ENCODE results near the gene CENPX. TPM values are rescaled to one million over a fixed set of nuclear protein-coding genes. Genes with fewer than 3 reads are reported as not detected.

The CENPX gene
- total RNA-seq, 1 experiment from 2014 or later = 77.9 TPM

GRCh38 chr17:82029990-82030469, 7.4 kb upstream of the CENPX start:
- H3K4me1 Mint-ChIP-seq = peaks cover 2 to 16% of the 10 kb centered on the region in 2 experiments; a peak in 3 of 4 replicates
- H3K27ac ChIP-seq (ENCODE audit: insufficient read length, low read depth, low read length) = no peak overlapping the region
- H3K9me3 ChIP-seq (ENCODE audit: control insufficient read depth, low read depth, low read length) = no peaks in the 10 kb centered on the region
- H2AK5ac ChIP-seq (ENCODE audit: insufficient read length, low read length) = no peak overlapping the region
- H3K27me3 ChIP-seq (ENCODE audit: insufficient read depth, low read length) = no peaks in the 10 kb centered on the region
- no peak overlapping the region for H2BK120ac ChIP-seq (ENCODE audit: low read depth, low read length, poor library complexity, severe bottlenecking)
- no peak overlapping the region for H2BK15ac ChIP-seq (ENCODE audit: low read depth, low read length)
- no peak overlapping the region for H3K14ac ChIP-seq (ENCODE audit: insufficient read depth, low read length)
- no peak overlapping the region for H2BK5ac ChIP-seq (ENCODE audit: insufficient read length, low read length)
- TF ChIP-seq CTCF (conservative IDR thresholded peaks at IDR 0.05) = no peak
- H3K56ac ChIP-seq (ENCODE audit: insufficient read length, low read depth, low read length) = no peak overlapping the region
- H4K20me1 ChIP-seq (ENCODE audit: control insufficient read depth, insufficient read depth, insufficient read length) = no peaks in the 10 kb centered on the region
- H3K4me2 ChIP-seq (ENCODE audit: insufficient read depth, insufficient read length, low read length) = no peak overlapping the region
- H4K8ac ChIP-seq (replicated peaks; ENCODE audit: insufficient read length, low read depth, low read length) = no peak overlapping the region
- DNase-seq = peak; percentile 67
- H3K27me3 Mint-ChIP-seq (ENCODE audit: low read depth) = no peaks in the 10 kb centered on the region; the same call in none of the 2 replicates
- no peak overlapping the region for H3K23ac ChIP-seq (ENCODE audit: insufficient read length, low read depth, low read length)
- H3K79me1 ChIP-seq (ENCODE audit: insufficient read depth, low read depth, low read length, poor library complexity, severe bottlenecking) = no peaks in the 10 kb centered on the region
- no peaks in the 10 kb centered on the region for H3K79me2 ChIP-seq (ENCODE audit: insufficient read depth, low read length)
- peaks cover 5 to 24% (median 13%) of the 10 kb centered on the region in 3 experiments; a peak in 6 of 7 replicates for H3K36me3 Mint-ChIP-seq (ENCODE audit: insufficient read depth in 1 of 3, low read depth in 3 of 3)
- H3K18ac ChIP-seq (ENCODE audit: insufficient read length, low read depth, low read length) = no peak overlapping the region
- no peak overlapping the region for H2AFZ ChIP-seq (ENCODE audit: low read length)
- no peak overlapping the region for H3T11ph ChIP-seq (ENCODE audit: low read length)
- H2BK20ac ChIP-seq (ENCODE audit: low read depth, low read length, poor library complexity, severe bottlenecking) = no peak overlapping the region
- H3K9ac ChIP-seq (ENCODE audit: extremely low read depth, insufficient read length, low read length) = no peak overlapping the region
- H4K5ac ChIP-seq (ENCODE audit: insufficient read length, low read depth, low read length) = no peak overlapping the region
- no peak overlapping the region for H3K27ac Mint-ChIP-seq
- no CpG with 5 or more reads among the region's 31 CpGs for WGBS (ENCODE audit: extremely low coverage, insufficient read length, low lambda C conversion rate)
- no peak overlapping the region for H2BK12ac ChIP-seq (ENCODE audit: insufficient read length, low read depth, low read length)
- no peak overlapping the region for H4K91ac ChIP-seq (ENCODE audit: insufficient read length, low read depth, low read length)
- peaks cover 0 to 2% of the 10 kb centered on the region in 2 experiments; a peak in 1 of 5 replicates for H3K9me3 Mint-ChIP-seq
- no peaks in the 10 kb centered on the region for H3K4me1 ChIP-seq (ENCODE audit: insufficient read depth, low read length)
- peaks cover 8% of the 10 kb centered on the region for H3K23me2 ChIP-seq (ENCODE audit: insufficient read length, low read depth, low read length, poor library complexity, severe bottlenecking)
- no peak overlapping the region for H3K4ac ChIP-seq (ENCODE audit: low read depth, low read length)
- peak overlapping the region in 1 of 2 experiments; percentile 70; a peak in 2 of 5 replicates for H3K4me3 Mint-ChIP-seq

All from H9 (cell line).